ENCODE measurements around the gene MLYCD. TPM values are rescaled to one million over a fixed set of nuclear protein-coding genes. Genes with fewer than 3 reads are reported as not detected.

MLYCD gene
- total and polyA plus RNA-seq, 10 of the 15 experiments (the other 5 are each of a cell fraction or from before 2014, with no cell fraction given): 0.21 to 3.7 (median 1.7) TPM

DNA sequence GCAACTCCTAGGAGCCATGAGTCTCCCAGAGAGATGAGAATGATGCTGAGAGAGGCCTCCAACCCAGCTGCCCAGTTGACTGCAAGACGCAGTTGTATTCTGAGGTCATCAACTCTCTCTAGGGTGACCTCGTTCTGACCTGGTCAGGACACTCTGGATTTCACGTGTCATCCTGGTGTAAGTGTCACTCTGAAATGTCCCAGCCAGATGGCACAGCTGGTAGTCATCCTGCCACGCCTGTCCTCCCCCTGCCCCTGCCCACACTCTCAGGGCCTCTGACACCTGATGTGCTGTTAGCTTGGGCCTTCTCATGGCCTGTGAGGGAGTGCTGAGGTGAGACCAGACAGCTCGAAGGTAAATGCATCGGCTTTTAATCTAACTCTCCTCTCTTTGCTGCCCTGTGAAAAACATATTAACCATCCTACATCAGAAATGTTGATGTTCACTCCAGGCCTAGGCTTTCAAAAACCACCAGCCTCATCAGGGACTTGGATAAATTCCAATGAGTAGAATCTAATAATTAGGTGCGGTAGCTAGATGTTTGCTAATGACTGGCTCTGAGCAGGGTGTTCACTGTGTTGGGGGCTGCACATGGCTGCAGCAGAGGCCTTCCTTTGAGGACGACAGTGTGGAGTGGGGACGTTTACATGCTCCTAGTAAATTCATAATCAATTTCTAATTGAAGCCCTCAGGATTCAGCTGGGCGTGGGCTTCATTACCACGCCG, 13.8 kb downstream of the MLYCD start:
- Histone ChIP-seq H3K4me2 (ENCODE audit: control insufficient read depth, insufficient read depth) (no peak overlapping the region), H3K27me3 (replicated peaks in 1 of 2; ENCODE audit: control insufficient read depth in 2 of 2, insufficient read depth in 2 of 2, low read length in 1 of 2) (no peaks in the 10 kb centered on the region), H2AFZ (ENCODE audit: control insufficient read depth, low read depth, low read length) (no peak overlapping the region), H4K20me1 (ENCODE audit: control insufficient read depth, insufficient read depth) (no peaks in the 10 kb centered on the region), H3K79me2 (ENCODE audit: control insufficient read depth, insufficient read depth, low read length) (no peaks in the 10 kb centered on the region), H3K4me3 (no peak overlapping the region), H3K9ac (ENCODE audit: control insufficient read depth, insufficient read depth, low read length) (no peak overlapping the region), H3K4me1 (ENCODE audit: control insufficient read depth, insufficient read depth, low read length) (no peaks in the 10 kb centered on the region), H3K36me3 (ENCODE audit: control insufficient read depth in 2 of 2, insufficient read depth in 2 of 2, low read length in 1 of 2) (peaks cover 0 to 17% of the 10 kb centered on the region in 2 experiments; a peak in 2 of 4 replicates), H3K27ac (ENCODE audit: control insufficient read depth, insufficient read depth) (no peak overlapping the region), H3K9me3 (replicated peaks; ENCODE audit: control insufficient read depth, insufficient read depth, low read length) (no peaks in the 10 kb centered on the region)
- no peak for TF ChIP-seq RUNX3 (IDR thresholded peaks at IDR 0.05; ENCODE audit: low read length)
- CTCF ChIA-PET: interaction anchor here (0.6 to 1.6 kb wide), 3 partner anchors 9 to 43 kb away, joined by 3 read pairs; no protein-coding TSS in a partner anchor
- ATAC-seq (no peak), FAIRE-seq (no peak), DNase-seq (ENCODE audit: low read depth, low spot score) (no peak)
- intact Hi-C loops (cut with micrococcal nuclease; ENCODE audit: unreplicated experiment): no loop called here
- POLR2A ChIA-PET: interaction anchor here (0.5 kb wide), 2 partner anchors 32 to 524 kb away, joined by 3 to 5 read pairs; no protein-coding TSS in a partner anchor
- BruUV-seq (replicated peaks): no TSS peak
- RAD21 ChIA-PET (ENCODE audit: unreplicated experiment): no interaction called here
- SMC1A ChIA-PET (ENCODE audit: uncharacterized antibody, unreplicated experiment): interaction anchor here (1.1 kb wide), 1 partner anchor 15 kb away, joined by 5 read pairs; no protein-coding TSS in a partner anchor
- 77% methylated on average over 12 of the region's 12 CpGs for WGBS (ENCODE audit: insufficient coverage, insufficient replicate concordance, low lambda C conversion rate, missing lambda C conversion rate)
- in situ Hi-C loops (cut with MboI): loop anchor here (5.0 kb wide), 1 partner anchor 50 kb away; no protein-coding TSS in a partner anchor

DNA sequence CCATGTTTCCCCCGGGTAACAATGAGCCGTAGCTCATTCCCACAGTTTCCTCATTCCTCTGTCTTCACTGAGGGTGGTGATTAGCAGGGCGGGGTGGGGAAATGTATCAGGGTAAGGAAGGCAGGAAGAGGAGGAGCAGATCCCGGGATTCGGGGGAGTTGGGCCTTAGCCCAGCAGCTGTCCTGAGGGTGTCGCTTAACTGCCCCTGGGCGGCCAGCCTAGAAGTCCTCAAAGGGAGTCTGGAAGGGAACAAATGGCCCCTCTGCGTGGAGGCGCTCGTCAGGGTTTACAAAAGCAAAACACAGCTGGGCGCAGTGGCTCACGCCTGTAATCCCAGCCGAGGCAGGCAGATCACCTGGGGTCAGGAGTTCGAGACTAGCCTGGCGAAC, 14.3 kb downstream of the MLYCD start:
- no peaks in the 10 kb centered on the region for H3K4me1 ChIP-seq (ENCODE audit: control insufficient read depth, insufficient read depth, low read length)
- no peaks in the 10 kb centered on the region for H4K20me1 ChIP-seq (ENCODE audit: control insufficient read depth, insufficient read depth)
- over 99% methylated on average over 15 of the region's 15 CpGs for WGBS (ENCODE audit: insufficient coverage, insufficient replicate concordance, low lambda C conversion rate, missing lambda C conversion rate)
- no peak for ATAC-seq
- intact Hi-C loops (cut with micrococcal nuclease; ENCODE audit: unreplicated experiment) (no loop called here), in situ Hi-C loops (cut with MboI) (loop anchor here (5.0 kb wide), 1 partner anchor 51 kb away; no protein-coding TSS in a partner anchor)
- no peak overlapping the region for H2AFZ ChIP-seq (ENCODE audit: control insufficient read depth, low read depth, low read length)
- SMC1A ChIA-PET (ENCODE audit: uncharacterized antibody, unreplicated experiment): interaction anchor here (1.1 kb wide), 1 partner anchor 14 kb away, joined by 5 read pairs; no protein-coding TSS in a partner anchor
- CTCF ChIA-PET: interaction anchor here (1.6 kb wide), 1 partner anchor 10 kb away, joined by 3 read pairs; no protein-coding TSS in a partner anchor
- no peaks in the 10 kb centered on the region for H3K79me2 ChIP-seq (ENCODE audit: control insufficient read depth, insufficient read depth, low read length)
- H3K27ac ChIP-seq (ENCODE audit: control insufficient read depth, insufficient read depth): no peak overlapping the region
- no TSS peak for BruUV-seq (replicated peaks)
- peaks cover 0 to 22% of the 10 kb centered on the region in 2 experiments; a peak in 2 of 4 replicates for H3K36me3 ChIP-seq (ENCODE audit: control insufficient read depth in 2 of 2, insufficient read depth in 2 of 2, low read length in 1 of 2)
- no peak for FAIRE-seq
- POLR2A ChIA-PET: no interaction called here
- H3K4me2 ChIP-seq (ENCODE audit: control insufficient read depth, insufficient read depth): no peak overlapping the region
- H3K9me3 ChIP-seq (replicated peaks; ENCODE audit: control insufficient read depth, insufficient read depth, low read length): no peaks in the 10 kb centered on the region
- no peak for DNase-seq (ENCODE audit: low read depth, low spot score)
- H3K4me3 ChIP-seq: no peak overlapping the region
- no peaks in the 10 kb centered on the region for H3K27me3 ChIP-seq (replicated peaks in 1 of 2; ENCODE audit: control insufficient read depth in 2 of 2, insufficient read depth in 2 of 2, low read length in 1 of 2)
- no peak overlapping the region for H3K9ac ChIP-seq (ENCODE audit: control insufficient read depth, insufficient read depth, low read length)
- RAD21 ChIA-PET (ENCODE audit: unreplicated experiment): no interaction called here
- TF ChIP-seq POU2F2 (IDR thresholded peaks at IDR 0.05; ENCODE audit: borderline replicate concordance, low read depth, low read length) (no peak), ESRRA (IDR thresholded peaks at IDR 0.05; ENCODE audit: low read length) (no peak), RELA (IDR thresholded peaks at IDR 0.05; ENCODE audit: borderline replicate concordance, partially characterized antibody) (no peak), SMAD1 (IDR thresholded peaks at IDR 0.05; ENCODE audit: low read depth, partially characterized antibody) (no peak), TARDBP (IDR thresholded peaks at IDR 0.05; ENCODE audit: borderline replicate concordance) (no peak), RB1 (IDR thresholded peaks at IDR 0.05; ENCODE audit: borderline replicate concordance) (no peak), RAD21 (IDR thresholded peaks at IDR 0.05; ENCODE audit: insufficient read depth, low read depth, low read length) (no peak), CHD2 (IDR thresholded peaks at IDR 0.05; ENCODE audit: borderline replicate concordance, low read depth, low read length) (no peak), STAT1 (conservative IDR thresholded peaks at IDR 0.05) (no peak), JUND (IDR thresholded peaks at IDR 0.05; ENCODE audit: low read depth, low read length) (no peak), RAD51 (IDR thresholded peaks at IDR 0.05) (no peak), JUNB (IDR thresholded peaks at IDR 0.05) (no peak), GATAD2B (conservative IDR thresholded peaks at IDR 0.05; ENCODE audit: low read depth) (no peak)
- TF ChIP-seq, protein P1, sequence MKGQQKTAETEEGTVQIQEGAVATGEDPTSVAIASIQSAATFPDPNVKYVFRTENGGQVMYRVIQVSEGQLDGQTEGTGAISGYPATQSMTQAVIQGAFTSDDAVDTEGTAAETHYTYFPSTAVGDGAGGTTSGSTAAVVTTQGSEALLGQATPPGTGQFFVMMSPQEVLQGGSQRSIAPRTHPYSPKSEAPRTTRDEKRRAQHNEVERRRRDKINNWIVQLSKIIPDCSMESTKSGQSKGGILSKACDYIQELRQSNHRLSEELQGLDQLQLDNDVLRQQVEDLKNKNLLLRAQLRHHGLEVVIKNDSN (IDR thresholded peaks at IDR 0.05; ENCODE audit: borderline replicate concordance, extremely low read length, insufficient read depth, low read depth, low read length): no peak
- TF ChIP-seq, protein P2, sequence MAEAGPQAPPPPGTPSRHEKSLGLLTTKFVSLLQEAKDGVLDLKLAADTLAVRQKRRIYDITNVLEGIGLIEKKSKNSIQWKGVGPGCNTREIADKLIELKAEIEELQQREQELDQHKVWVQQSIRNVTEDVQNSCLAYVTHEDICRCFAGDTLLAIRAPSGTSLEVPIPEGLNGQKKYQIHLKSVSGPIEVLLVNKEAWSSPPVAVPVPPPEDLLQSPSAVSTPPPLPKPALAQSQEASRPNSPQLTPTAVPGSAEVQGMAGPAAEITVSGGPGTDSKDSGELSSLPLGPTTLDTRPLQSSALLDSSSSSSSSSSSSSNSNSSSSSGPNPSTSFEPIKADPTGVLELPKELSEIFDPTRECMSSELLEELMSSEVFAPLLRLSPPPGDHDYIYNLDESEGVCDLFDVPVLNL (IDR thresholded peaks at IDR 0.05; ENCODE audit: low read depth, low read length): no peak

Measured in GM12878 (cell line).